NCI-H510A treated with DMSO at 0.1 percent for 48 hours (cell line): Measurements from ENCODE around the gene C1orf105.
A peak's percentile ranks its signal among the peaks of the same experiment; 100 is the strongest.
"Not testable (repeated sequence)": the region's sequence is repeated elsewhere in the genome, so short reads cannot be mapped to it uniquely, and the experiment has no call there.

Experiments used
- DNase-seq: peaks from one replicate; lab custom pipeline; 2025; lab: John Stamatoyannopoulos, UW

Gene C1orf105, protein sequence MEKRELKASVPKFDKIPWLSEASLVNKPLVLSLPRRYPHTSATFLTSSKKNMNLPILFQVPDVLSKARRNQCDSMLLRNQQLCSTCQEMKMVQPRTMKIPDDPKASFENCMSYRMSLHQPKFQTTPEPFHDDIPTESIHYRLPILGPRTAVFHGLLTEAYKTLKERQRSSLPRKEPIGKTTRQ

GRCh38 chr1:172420385-172420784 lies at the start of gene C1orf105:
Gene C1orf105 (plus strand): TSS chr1:172420685. CDS start chr1:172420886, 201 bp downstream.
- no peak for DNase-seq

DNA sequence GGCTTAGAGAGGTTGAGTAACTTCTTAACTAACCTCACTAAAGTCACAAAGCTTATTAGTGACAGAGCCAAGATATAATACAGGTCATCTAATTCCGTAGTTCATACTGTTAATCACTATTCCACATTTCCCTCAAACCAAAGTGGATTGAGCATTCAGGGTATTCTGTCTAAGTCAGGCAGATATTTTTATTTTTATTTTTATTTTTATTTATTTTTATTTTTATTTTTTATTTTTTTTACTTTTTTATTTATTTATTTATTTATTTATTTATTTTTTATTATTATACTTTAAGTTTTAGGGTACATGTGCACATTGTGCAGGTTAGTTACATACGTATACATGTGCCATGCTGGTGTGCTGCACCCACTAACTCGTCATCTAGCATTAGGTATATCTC lies 48.8 kb upstream of the C1orf105 start:
- not testable (repeated sequence) for DNase-seq

- no peak for DNase-seq
These were observed 46.6 kb upstream of the C1orf105 start for GRCh38 chr1:172373864-172374263.

GRCh38 chr1:172375211-172375631 lies 45.3 kb upstream of the C1orf105 start:
- no peak for DNase-seq

- DNase-seq: no peak
These were observed 44.1 kb upstream of the C1orf105 start for GRCh38 chr1:172376431-172376830.

GRCh38 chr1:172377565-172377964 lies 42.9 kb upstream of the C1orf105 start:
- DNase-seq: no peak

GRCh38 chr1:172378109-172378760 lies 42.2 kb upstream of the C1orf105 start:
- DNase-seq: no peak

DNA sequence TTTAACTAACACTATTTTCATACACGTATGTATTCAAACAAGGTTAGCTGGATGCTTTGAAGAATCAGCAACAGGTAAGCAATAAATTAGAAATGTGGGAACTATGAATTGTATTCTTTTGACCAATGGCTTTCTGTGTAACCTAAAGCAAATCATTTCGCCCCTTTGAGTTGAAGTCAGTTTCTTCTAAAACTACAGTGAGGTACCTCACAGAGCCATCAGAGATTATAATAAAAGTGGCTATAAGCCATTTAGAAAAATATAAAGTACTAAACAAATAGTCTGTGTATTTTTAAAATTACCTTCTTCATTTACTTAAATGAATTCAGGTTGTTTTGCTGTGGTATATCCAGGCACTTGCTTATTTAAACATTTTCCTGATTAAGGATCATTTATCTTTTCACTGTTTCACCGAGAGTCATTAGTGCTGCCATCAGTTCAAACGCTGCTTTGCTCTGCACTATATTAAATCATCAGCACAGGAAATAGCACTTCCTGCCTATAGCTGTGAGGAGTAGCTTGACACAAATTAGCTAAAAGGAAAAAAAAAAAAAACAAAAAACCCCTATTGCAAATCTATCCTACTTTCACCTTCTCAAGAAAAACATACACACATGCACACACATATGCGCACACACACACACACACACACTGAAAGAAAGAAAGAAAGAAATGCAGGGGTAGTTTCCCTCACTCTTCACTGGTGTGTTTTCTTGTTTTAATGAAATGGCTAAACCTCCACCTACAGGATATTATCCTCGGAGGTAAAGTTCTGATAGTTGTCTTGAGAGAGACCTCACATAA lies 39.8 kb upstream of the C1orf105 start:
- peak; percentile 35 for DNase-seq

DNA sequence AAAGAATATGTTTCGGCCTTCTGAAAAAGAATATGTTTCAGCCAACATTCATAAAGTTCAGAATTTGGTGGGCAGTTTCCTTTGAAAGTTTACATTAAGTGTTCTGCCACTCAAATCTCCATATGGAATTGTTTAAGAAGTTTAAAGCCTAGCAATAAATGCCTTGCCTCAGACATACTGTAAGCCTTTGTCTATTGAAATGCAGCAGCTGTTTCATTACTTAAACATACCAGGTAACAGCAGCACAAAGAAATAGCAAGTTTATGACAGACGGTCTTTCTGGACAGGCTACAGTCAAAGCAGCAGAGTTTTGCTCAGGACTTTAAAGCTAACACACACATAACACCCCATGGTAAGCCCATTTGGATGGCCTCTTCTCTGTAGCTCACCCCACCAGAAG lies 38.5 kb upstream of the C1orf105 start:
- no peak for DNase-seq

GRCh38 chr1:172382406-172382805 lies 38.1 kb upstream of the C1orf105 start:
- DNase-seq: no peak

DNA sequence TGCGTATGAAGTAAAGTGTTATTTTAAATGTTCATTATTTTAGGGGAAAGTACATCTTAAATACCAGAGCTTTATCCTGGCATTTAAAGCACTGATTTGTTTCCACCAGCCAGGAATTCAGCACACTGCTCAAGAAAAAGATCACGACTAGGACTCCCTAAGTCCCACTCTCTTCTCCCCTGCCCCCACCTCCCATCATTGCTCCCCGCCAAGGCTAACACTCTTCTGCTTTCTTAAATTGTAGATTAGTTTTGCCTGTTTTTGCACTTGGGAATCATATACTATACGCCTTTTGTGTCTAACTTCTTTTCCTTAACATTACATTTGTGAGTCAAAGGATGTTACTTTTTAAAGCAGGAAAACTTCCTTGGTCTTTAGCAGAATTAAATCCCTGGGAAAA lies 37.5 kb upstream of the C1orf105 start:
- DNase-seq: no peak

GRCh38 chr1:172383536-172383935 lies 36.9 kb upstream of the C1orf105 start:
- DNase-seq: no peak

DNA sequence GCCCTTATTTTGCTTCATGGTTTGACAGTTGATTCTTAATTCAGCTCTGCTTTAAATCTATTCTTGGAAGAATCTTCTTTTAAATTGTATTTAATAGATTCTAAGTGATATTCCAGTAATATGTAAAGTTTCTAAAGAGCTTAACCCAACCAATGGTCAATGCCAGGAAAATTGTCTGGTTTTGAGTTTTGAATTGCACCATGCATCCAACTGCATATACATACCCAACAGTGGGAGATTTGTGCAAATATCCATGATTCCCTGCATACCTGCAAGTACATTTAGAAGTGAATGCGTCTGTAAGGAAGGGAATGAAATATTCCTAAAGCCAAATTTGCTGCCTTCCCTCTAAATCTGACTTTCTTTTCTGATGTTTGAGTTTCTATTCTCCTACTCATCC lies 35.8 kb upstream of the C1orf105 start:
- no peak for DNase-seq

DNA sequence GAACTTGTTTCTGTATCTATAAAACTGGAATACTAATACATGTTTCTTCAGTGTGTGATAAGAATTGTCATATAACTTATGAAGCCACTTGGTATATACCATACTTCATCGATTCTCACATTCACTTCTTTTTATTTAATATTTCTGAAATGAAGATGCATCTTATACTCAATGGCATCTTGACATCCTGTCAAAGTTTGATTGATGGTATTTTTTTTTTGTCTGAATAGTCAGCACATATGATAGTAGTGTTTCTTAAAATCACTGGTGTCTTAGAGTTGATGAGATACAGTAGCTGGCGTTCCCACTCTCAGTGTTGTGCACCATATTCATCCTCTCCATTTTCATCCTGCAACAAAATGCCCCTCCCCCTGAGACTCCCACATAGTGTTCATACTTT lies 34.4 kb upstream of the C1orf105 start:
- no peak for DNase-seq

DNA sequence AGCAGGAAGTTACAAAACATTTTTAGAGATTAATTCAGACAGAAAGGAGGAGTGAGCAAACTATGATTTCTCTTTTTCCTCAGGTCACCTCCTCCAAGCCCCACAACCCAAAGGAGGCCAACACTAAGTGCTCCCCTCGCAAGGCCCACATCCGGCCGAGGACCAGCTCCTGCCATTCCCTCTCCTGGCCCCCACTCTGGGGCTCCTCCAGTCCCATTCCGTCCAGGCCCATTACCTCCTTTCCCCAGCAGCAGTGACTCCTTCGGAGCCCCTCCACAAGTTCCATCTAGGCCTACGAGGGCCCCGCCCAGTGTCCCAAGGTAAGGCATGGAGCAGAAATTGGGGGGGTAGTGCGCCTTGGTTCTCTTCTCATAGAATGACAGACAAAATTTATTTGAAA lies 32.0 kb upstream of the C1orf105 start:
- DNase-seq: no peak

GRCh38 chr1:172390301-172390682 lies 30.2 kb upstream of the C1orf105 start:
- DNase-seq: no peak

- no peak for DNase-seq
These were observed 29.6 kb upstream of the C1orf105 start for GRCh38 chr1:172390683-172391551.

DNA sequence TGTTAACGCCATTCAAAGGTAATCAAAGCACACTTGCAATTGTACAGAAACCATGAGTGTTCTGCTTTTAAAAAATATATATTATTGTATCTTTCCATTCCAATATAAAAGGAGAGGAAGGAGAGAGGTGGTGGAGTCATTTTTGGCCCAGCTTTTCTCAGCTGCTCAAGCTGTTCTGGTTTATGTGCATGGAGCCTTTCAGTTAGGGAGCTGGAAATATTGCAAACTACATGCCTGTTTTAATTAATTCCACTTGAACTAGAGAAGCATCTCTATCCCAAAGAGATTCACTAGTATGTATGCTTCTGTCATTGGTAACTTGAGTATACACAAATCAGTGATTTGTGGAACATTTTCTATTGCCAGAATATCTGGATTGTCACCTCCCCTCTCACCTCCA lies 28.5 kb upstream of the C1orf105 start:
- no peak for DNase-seq

GRCh38 chr1:172393354-172393753 lies 27.1 kb upstream of the C1orf105 start:
- no peak for DNase-seq

GRCh38 chr1:172394141-172394751 lies 26.2 kb upstream of the C1orf105 start:
- DNase-seq: no peak

DNA sequence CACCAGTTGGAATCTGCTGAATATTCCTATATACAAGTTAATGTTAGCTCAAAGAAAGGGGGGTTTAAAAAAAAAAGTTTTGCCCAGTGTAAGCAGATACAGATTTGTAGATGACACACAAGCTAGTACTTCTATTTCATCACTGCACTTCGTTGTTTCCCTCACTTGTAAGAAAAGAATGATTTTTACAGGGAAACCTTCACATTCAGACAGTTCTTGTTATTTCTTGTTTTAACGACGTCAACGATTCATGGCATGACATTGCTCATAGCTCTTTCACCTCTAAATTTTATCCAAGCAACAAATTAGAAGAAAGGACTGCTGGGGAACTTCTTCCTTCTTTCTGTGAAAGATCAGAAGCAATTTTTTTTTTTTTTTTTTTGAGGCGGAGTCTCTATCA lies 25.7 kb upstream of the C1orf105 start:
- no peak for DNase-seq

DNA sequence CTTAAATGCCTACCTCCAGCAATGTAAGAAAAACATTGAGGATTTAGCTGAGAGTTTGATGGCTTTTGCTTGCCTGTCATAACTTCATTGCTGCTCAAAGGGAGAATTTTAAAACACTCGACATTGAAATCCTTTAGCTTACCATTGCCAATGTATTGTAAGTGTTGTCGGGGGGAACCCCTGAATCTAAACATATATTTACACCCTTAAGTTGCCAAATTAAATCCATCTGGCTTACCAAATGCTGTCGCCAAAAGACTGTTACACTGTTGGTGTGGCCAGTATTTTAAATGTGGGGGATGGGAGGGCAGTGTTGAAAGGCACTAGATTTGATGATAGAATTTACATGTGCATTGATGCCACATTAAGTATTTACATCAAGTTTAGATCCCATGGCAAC lies 24.9 kb upstream of the C1orf105 start:
- no peak for DNase-seq
